Sigmoid colon (tissue), 3 donors: ENCODE data around the gene PRH1.

ENCODE experiments used
- POLR2A ChIP-seq, 2 donors: fragments of 450-650 bp; IDR thresholded peaks; one replicate each; pipeline ENCODE4 v1.6.1; 2016; ENCODE audit warnings: antibody characterized with exemption in 2 of 2, mild to moderate bottlenecking in 2 of 2, moderate library complexity in 2 of 2
- TF ChIP-seq, protein P1 (sequence below), 4 experiments: fragments of 450-650 bp in 3 of 4; fragments of 200-600 bp in 1 of 4; IDR thresholded peaks; one replicate each; pipeline ENCODE4 v1.5.1; 2016 to 2019; ENCODE audit warnings: antibody characterized with exemption in 4 of 4, mild to moderate bottlenecking in 3 of 4, moderate library complexity in 2 of 4

DNA sequence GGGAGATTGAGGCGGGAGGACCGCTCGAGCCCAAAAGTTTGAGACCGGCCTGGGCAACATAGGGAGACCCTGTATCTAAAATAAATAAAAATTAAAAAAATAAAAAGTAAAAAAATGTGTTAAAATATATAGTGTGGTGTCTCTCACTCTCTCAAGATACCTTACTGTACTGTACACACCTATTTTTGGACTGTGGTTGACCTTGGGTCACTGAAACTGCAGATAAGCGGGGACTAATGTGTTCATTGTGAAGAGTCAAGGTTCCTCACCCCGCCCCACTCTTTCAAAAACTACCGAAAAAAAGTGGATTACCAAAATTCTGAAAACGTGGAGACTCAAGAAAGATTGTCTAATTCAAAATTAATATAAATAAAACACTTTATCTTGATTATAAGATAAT is 26.3 kb upstream of the PRH1 start:
- TF ChIP-seq POLR2A (IDR thresholded peaks at IDR 0.05): no peak
- TF ChIP-seq, protein P1, sequence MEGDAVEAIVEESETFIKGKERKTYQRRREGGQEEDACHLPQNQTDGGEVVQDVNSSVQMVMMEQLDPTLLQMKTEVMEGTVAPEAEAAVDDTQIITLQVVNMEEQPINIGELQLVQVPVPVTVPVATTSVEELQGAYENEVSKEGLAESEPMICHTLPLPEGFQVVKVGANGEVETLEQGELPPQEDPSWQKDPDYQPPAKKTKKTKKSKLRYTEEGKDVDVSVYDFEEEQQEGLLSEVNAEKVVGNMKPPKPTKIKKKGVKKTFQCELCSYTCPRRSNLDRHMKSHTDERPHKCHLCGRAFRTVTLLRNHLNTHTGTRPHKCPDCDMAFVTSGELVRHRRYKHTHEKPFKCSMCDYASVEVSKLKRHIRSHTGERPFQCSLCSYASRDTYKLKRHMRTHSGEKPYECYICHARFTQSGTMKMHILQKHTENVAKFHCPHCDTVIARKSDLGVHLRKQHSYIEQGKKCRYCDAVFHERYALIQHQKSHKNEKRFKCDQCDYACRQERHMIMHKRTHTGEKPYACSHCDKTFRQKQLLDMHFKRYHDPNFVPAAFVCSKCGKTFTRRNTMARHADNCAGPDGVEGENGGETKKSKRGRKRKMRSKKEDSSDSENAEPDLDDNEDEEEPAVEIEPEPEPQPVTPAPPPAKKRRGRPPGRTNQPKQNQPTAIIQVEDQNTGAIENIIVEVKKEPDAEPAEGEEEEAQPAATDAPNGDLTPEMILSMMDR (IDR thresholded peaks at IDR 0.05): no peak
